Stimulated activated CD8-positive, alpha-beta memory T cell treated with anti-CD3 and anti-CD28 coated beads, Interleukin-4, amount 100 ng/mL, for 1 hour (primary cell): ENCODE results near the gene UBE4B.

ENCODE experiments used
- DNase-seq, 2 donors: peaks; one replicate each; pipeline ENCODE4 v3.0.0-alpha.2; 2020; ENCODE audit warnings: low read depth in 2 of 2, low spot score in 1 of 2

Gene UBE4B

DNA sequence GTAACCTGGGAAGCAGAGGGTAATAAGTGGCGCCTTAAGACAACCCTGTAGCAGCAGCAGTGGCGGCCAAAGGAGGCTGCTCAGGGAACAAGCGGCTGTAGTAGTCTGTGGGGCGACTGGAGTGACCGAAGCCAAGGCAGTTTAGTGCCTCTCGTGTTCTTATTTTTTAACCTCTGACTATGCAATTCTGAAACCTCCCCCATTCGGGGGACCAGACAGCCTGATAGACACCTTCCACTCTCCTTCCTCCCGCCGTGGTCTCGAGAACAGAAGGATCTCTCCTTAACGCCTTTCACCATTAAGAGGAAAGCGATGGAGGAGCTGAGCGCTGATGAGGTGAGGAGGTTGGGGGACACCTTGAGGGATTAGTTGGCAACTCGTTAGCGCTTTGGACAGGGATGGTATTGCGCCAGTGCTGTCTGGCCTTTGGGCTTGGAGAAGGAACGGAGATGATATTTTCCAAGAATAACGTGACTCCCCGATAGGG is 644 bp downstream of the UBE4B start:
- no peak for DNase-seq

- no peak for DNase-seq
Observed at GRCh38 chr1:10042746-10043145, 10.0 kb downstream of the UBE4B start.

GRCh38 chr1:10045480-10046355 is 13.0 kb downstream of the UBE4B start:
- no peak for DNase-seq

GRCh38 chr1:10046356-10047085 is 13.8 kb downstream of the UBE4B start:
- DNase-seq = no peak

DNA sequence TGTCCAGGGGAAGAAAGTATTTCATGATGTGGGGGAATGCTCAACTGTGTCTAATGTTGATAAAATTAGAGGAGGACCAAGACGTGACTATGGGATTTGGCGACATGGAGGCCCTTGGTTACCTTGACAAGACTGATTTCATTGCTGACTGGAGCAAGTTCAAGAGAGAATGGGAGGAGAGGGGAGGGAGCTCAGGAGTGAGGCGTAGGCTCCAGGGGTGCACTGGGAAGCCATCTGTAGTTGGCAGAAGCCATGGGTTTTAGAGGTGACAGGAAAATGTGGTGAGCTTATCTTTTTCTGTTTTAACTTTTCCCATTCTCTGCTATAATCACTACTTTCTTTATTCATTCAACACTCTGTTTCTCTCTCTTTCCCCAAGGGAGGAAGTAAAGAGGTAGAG is 15.8 kb downstream of the UBE4B start:
- DNase-seq = no peak

GRCh38 chr1:10050611-10051010 is 17.9 kb downstream of the UBE4B start:
- no peak for DNase-seq

GRCh38 chr1:10051656-10052055 is 18.9 kb downstream of the UBE4B start:
- DNase-seq = no peak

DNA sequence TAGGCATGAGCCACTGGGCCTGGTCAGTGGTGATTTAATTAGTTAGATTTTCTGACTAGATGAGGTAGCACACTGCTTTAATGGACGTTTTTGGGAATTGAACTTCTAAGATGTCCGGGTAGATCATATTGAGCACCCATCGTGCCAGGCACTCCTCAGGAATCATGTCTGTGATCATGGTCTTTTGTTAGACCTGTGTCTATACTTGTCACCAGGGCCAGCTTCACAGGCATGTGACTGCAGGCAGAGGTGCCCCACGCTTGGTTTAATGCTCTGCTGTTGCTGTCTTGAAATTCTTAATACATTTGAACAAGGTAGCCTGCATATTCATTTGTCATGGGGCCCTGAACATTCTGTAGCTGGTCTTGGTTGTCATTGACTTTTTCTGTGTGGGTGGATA is 19.6 kb downstream of the UBE4B start:
- no peak for DNase-seq

GRCh38 chr1:10054465-10054864 is 21.7 kb downstream of the UBE4B start:
- DNase-seq = no peak

DNA sequence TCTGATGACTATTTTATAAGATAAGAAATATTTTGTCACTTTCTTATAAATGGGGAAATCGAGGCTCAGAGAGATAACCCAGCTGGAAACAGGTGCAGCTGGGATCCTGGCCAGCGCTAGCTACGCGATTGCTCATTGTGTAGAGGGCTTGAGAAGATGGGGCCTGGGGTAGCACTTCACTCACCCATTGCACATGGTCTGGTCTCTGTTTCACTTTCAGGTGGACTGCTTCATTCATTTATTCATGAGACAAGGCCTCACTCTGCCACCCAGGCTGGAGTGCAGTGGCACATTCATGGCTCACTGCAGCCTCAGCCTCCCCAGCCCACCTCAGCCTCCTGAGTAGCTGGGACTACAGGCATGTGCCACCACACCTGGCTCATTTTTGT is 23.8 kb downstream of the UBE4B start:
- no peak for DNase-seq

GRCh38 chr1:10057343-10057742 is 24.6 kb downstream of the UBE4B start:
- DNase-seq = no peak

DNA sequence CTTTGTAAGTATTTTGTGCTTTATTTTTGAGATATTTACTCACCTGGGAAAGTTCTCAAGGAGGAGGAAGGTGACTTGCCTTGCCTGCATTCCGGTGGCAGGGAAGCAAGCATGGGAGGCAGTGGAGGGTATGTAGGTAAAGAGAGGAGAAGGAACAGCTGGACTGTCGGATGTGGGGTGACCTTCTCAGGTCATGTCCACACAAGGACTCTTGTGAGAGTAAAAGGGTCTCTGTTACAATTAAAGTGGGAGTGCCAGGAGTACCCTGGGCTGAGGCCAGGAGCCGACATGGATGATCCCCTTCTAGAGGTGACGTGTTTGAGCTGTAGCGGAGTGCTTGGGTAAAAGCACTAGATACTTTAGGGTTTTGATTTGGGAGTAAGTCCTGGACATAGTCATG is 25.0 kb downstream of the UBE4B start:
- DNase-seq = no peak

GRCh38 chr1:10059342-10059718 is 26.6 kb downstream of the UBE4B start:
- no peak for DNase-seq

- no peak for DNase-seq
Observed at GRCh38 chr1:10060311-10061100, 27.7 kb downstream of the UBE4B start.

DNA sequence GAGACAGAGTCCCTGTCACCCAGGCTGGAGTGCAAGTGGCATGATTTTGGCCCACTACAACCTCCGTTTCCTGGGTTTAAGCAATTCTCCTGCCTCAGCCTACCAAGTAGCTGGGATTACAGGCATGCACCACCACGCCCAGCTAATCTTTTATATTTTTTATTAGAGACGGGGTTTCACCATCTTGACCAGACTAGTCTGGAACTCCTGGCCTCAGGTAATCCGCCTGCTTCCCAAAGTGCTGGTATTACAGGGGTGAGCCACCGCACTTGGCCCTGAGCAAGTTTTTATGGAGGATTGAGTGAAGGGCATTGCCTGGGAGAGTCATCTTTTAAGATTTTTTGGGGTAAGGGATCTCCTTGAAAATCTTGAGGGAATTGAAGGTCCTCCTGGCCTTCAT is 28.5 kb downstream of the UBE4B start:
- DNase-seq = no peak

DNA sequence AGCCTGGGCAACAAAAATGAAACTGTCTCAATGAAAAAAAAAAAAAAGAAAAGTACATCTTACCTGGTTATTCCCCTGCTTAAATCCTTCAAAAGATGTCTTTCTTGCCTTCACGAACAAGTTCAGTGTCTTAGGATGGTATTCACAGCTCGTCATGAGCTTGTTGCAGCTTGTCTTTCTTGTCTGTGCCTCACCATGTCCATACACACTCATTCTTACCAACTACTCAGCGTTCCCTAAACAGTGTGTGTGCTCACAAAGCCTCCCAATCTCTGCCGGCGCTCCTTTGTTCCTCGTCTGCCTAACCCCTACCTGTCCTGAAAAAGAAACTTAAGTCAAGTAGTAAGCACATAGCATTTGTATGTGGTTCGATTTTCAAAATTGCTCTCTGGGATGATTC is 31.1 kb downstream of the UBE4B start:
- no peak for DNase-seq

- no peak for DNase-seq
Observed at GRCh38 chr1:10064416-10065343, 31.9 kb downstream of the UBE4B start.

DNA sequence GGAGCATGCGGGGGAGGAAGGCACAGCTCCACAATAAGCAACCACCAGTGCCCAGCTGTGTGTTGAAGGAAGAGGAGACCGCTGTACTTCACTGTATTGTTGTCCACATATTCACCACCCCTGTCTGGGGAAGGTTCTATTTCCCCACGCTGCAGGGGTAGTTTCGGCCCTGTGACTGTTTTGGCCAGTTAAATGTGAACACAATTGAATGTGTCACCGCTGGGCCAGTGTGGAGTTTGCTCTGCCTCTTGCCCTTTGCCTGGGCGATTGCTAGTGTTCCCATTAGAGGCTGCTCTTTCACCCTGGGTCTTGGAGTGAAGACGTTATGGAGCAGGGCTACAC is 32.6 kb downstream of the UBE4B start:
- no peak for DNase-seq

DNA sequence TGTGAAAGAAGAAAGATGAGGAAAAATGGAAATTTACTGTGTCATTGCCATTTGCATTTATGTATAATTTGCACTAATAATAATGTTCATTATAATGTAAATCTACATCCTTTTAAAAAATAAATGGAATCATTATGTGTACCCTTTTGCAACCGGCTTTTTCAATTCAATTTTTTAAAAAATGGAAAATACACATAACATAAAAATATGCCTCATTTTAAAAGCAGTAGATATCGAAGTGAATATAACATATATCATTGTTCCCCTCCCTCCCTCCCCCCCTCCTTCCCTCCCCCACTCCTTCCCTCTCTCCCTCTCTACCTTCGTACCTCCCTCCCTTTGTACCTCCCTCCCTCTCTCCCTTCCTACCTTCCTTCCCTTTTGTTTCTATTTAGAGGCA is 33.0 kb downstream of the UBE4B start:
- no peak for DNase-seq

DNA sequence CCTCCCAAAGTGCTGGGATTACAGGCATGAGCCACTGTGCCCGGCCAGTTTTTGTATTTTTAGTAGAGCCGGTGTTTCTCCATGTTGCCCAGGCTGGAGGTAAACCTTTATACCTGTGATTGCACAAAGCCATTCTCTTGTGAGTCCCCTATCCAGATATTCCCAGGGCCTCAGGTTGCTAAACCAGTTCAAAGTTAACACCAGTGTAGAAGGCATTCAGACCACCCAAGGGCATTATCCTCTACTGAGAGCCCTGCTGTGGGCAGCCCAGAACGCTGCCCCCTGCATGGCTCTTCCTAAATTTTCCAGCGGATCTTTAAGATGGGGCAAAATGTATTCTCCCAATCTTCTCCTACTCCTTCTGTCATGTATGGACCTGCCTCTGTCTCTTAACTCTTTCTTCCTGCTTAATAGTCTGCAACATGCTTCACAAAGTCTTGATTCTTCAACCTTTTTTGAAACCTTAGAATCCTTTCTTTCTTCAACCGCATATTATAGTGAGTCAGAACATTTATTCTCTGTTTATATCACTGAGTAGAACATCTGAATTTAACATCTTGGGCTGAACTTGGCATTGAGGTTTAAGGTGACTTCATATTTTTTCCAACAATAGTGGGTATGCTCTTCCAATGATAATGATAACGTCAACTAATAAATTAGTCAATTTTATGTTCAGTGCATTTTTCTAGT is 36.0 kb downstream of the UBE4B start:
- DNase-seq = no peak
